Activated CD4-positive, alpha-beta T cell treated with anti-CD3 and anti-CD28 coated beads, Interleukin-2, amount 10 ng/mL, durations not matched to agents 24 days and 14 days (primary cell): Measurements from ENCODE around the gene PTPRD. TPM values are rescaled to one million over a fixed set of nuclear protein-coding genes. Genes with fewer than 3 reads are reported as not detected.

Experiments
- DNase-seq: peaks from one replicate; pipeline ENCODE4 v3.0.0; 2022
- H3K27ac Mint-ChIP-seq: one replicate; pipeline ENCODE4 v1.8.0; 2022; ENCODE audit warnings: mild to moderate bottlenecking, mixed read lengths
- H3K27me3 Mint-ChIP-seq: one replicate; pipeline ENCODE4 v1.8.0; 2022; ENCODE audit warnings: mixed read lengths
- H3K36me3 Mint-ChIP-seq: one replicate; pipeline ENCODE4 v1.8.0; 2022; ENCODE audit warnings: low read depth, mild to moderate bottlenecking, mixed read lengths
- H3K4me1 Mint-ChIP-seq: one replicate; pipeline ENCODE4 v1.8.0; 2021; ENCODE audit warnings: mixed read lengths
- H3K4me3 Mint-ChIP-seq: one replicate; pipeline ENCODE4 v1.8.0; 2022; ENCODE audit warnings: mild to moderate bottlenecking, moderate library complexity, mixed read lengths
- H3K9me3 Mint-ChIP-seq: one replicate; pipeline ENCODE4 v1.8.0; 2021; ENCODE audit warnings: mixed read lengths
- intact Hi-C: fragments of 100-400 bp; cut with micrococcal nuclease; formaldehyde crosslinking; loops from one replicate; pipeline ENCODE4 v1.15.1; 2023
- total RNA-seq: library from RNA; stranded (reverse); gene quantifications from 2 replicates; pipeline ENCODE4 v1.2.3, GENCODE V29; 2022

Gene PTPRD
- total RNA-seq, 1 donor from 2014 or later, result not detected

DNA sequence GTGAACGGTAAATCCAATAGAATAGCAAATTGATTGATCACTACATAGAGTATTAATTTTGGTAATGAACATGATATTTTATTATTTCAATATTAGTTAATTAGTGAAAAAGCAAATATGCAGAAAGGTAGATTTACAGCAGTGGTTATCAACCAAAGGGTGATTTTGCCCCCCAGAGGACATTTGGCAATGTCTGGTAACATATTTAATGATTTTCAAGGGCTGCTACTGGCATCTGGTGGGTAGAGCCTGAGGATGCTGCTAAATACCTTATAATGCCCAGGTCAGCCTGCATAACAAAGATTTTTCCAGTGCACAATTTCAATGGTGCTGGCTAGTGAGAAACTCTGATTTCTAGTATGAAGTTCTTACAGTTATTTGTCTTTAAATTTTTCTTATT lies 1313.7 kb downstream of the PTPRD start:
- Mint-ChIP-seq H3K27ac (no peak overlapping the region), H3K4me1 (no peaks in the 10 kb centered on the region), H3K4me3 (no peak overlapping the region), H3K36me3 (no peaks in the 10 kb centered on the region), H3K9me3 (no peaks in the 10 kb centered on the region), H3K27me3 (no peaks in the 10 kb centered on the region)
- no peak for DNase-seq
- intact Hi-C loops, result no loop called here

GRCh38 chr9:9286001-9286400 lies 1326.8 kb downstream of the PTPRD start:
- Mint-ChIP-seq H3K27me3 (no peaks in the 10 kb centered on the region), H3K27ac (no peak overlapping the region), H3K4me1 (no peaks in the 10 kb centered on the region), H3K4me3 (no peak overlapping the region), H3K36me3 (no peaks in the 10 kb centered on the region), H3K9me3 (no peaks in the 10 kb centered on the region)
- intact Hi-C loops, result no loop called here
- no peak for DNase-seq

- no peaks in the 10 kb centered on the region for H3K36me3 Mint-ChIP-seq
- intact Hi-C loops, result no loop called here
- H3K4me3 Mint-ChIP-seq, result no peak overlapping the region
- H3K9me3 Mint-ChIP-seq, result no peaks in the 10 kb centered on the region
- no peak for DNase-seq
- H3K27ac Mint-ChIP-seq, result no peak overlapping the region
- no peaks in the 10 kb centered on the region for H3K4me1 Mint-ChIP-seq
- H3K27me3 Mint-ChIP-seq, result no peaks in the 10 kb centered on the region
Observed at GRCh38 chr9:9284201-9284600, 1328.6 kb downstream of the PTPRD start.

GRCh38 chr9:9283159-9283986 lies 1329.4 kb downstream of the PTPRD start:
- Mint-ChIP-seq H3K36me3 (no peaks in the 10 kb centered on the region), H3K4me3 (no peak overlapping the region), H3K27ac (no peak overlapping the region), H3K27me3 (no peaks in the 10 kb centered on the region), H3K4me1 (no peaks in the 10 kb centered on the region), H3K9me3 (no peaks in the 10 kb centered on the region)
- DNase-seq, result no peak
- intact Hi-C loops, result no loop called here

- no peak overlapping the region for H3K4me3 Mint-ChIP-seq
- H3K36me3 Mint-ChIP-seq, result no peaks in the 10 kb centered on the region
- no peaks in the 10 kb centered on the region for H3K9me3 Mint-ChIP-seq
- H3K27ac Mint-ChIP-seq, result no peak overlapping the region
- H3K27me3 Mint-ChIP-seq, result no peaks in the 10 kb centered on the region
- no peaks in the 10 kb centered on the region for H3K4me1 Mint-ChIP-seq
- no peak for DNase-seq
- intact Hi-C loops, result no loop called here
Observed at GRCh38 chr9:9275601-9276000, 1337.2 kb downstream of the PTPRD start.

GRCh38 chr9:9257999-9258498 lies 1354.8 kb downstream of the PTPRD start:
- DNase-seq, result no peak
- Mint-ChIP-seq H3K36me3 (no peaks in the 10 kb centered on the region), H3K27me3 (no peaks in the 10 kb centered on the region), H3K4me3 (no peak overlapping the region), H3K27ac (no peak overlapping the region), H3K9me3 (no peaks in the 10 kb centered on the region), H3K4me1 (no peaks in the 10 kb centered on the region)
- intact Hi-C loops, result no loop called here

DNA sequence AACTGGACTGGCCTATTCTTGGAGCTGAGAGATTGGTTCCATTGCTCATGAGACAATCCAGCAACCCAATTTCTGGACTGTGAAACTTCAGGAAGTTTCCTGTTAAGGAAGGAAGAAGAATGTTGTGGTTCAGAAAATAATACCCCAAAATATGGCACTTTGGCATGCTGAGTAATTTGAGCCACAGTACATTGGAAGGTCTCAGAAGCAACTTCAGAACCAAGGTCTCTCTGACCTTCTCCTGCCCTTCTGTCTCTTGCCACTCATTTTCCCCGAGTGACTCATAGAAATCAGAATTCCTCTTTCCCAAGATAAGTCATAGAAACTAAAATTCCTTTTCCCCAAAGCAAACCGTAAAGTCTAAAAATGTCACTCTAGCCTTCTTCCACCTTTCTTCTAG lies 1366.1 kb downstream of the PTPRD start:
- intact Hi-C loops, result no loop called here
- Mint-ChIP-seq H3K4me3 (no peak overlapping the region), H3K27me3 (no peaks in the 10 kb centered on the region), H3K36me3 (no peaks in the 10 kb centered on the region), H3K27ac (no peak overlapping the region), H3K9me3 (peaks cover 3% of the 10 kb centered on the region), H3K4me1 (no peaks in the 10 kb centered on the region)
- no peak for DNase-seq

DNA sequence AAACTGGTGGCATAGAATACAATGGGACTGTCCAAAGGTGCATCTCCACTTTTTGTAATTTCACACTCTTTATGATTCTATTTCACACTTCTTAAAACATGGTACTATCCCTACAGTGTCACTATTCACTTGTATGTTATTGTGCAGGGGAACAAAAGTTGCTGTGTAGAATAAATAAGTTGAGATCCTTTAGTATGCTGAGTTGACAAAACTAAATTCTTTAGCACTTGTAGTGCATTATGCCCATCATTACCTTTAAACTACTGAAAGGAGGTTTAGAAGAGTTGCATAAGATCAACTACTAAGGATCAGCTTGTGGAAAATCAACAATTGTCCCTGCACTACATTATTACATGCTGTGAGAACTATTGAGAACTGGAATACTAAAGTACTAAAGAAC lies 1380.9 kb downstream of the PTPRD start:
- no peak overlapping the region for H3K4me3 Mint-ChIP-seq
- no peak overlapping the region for H3K27ac Mint-ChIP-seq
- no peaks in the 10 kb centered on the region for H3K27me3 Mint-ChIP-seq
- peaks cover 6% of the 10 kb centered on the region for H3K9me3 Mint-ChIP-seq
- no peaks in the 10 kb centered on the region for H3K4me1 Mint-ChIP-seq
- no peaks in the 10 kb centered on the region for H3K36me3 Mint-ChIP-seq
- intact Hi-C loops, result no loop called here
- DNase-seq, result no peak

GRCh38 chr9:9229269-9229668 lies 1383.5 kb downstream of the PTPRD start:
- intact Hi-C loops, result no loop called here
- H3K4me3 Mint-ChIP-seq, result no peak overlapping the region
- no peaks in the 10 kb centered on the region for H3K36me3 Mint-ChIP-seq
- no peaks in the 10 kb centered on the region for H3K27me3 Mint-ChIP-seq
- H3K27ac Mint-ChIP-seq, result no peak overlapping the region
- no peaks in the 10 kb centered on the region for H3K9me3 Mint-ChIP-seq
- no peaks in the 10 kb centered on the region for H3K4me1 Mint-ChIP-seq
- DNase-seq, result no peak

DNA sequence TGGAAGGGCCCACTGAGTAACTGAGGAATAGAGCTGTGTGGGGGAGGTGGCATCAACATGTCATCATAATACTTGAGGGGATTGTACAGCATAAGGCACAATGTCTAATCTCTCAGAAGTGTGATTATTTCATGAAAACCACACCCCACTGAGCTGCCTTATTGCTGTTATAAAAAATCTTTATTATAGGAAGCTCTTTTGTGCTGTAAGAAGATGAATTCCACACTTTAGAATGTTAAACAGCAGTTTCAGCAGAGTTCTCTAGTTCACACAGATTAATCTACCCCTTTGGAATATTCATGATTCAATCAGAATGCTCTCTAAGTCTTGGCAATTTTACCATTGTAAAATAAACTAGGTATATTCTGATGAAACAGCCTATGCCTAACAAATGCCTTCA lies 1389.6 kb downstream of the PTPRD start:
- H3K4me1 Mint-ChIP-seq, result no peaks in the 10 kb centered on the region
- intact Hi-C loops, result no loop called here
- no peak overlapping the region for H3K27ac Mint-ChIP-seq
- no peaks in the 10 kb centered on the region for H3K36me3 Mint-ChIP-seq
- no peaks in the 10 kb centered on the region for H3K9me3 Mint-ChIP-seq
- H3K4me3 Mint-ChIP-seq, result no peak overlapping the region
- DNase-seq, result no peak
- H3K27me3 Mint-ChIP-seq, result no peaks in the 10 kb centered on the region

- H3K27ac Mint-ChIP-seq, result no peak overlapping the region
Observed at GRCh38 chr9:9222730-9223129, 1390.1 kb downstream of the PTPRD start.

DNA sequence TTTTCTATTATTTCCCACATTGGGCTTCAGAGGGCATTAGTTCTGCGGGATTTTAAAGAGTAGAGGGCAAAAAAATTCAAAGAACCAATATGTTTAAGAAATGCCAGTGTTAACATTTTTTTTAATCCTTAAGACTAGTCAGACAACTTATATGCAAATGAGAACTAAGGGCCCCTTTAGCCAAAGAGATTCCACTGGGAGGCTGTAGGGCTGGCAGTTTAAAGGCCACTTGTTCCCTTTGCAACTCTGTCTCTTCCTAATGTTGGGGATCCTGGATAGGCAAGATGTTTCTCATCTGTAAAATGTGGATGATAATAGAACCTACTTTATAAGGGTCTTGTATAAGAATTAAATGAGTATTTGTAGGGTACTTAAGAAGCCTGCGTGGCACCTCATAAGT lies 1395.9 kb downstream of the PTPRD start:
- Mint-ChIP-seq H3K4me1 (no peaks in the 10 kb centered on the region), H3K27ac (no peak overlapping the region), H3K36me3 (no peaks in the 10 kb centered on the region), H3K27me3 (no peaks in the 10 kb centered on the region), H3K9me3 (no peaks in the 10 kb centered on the region), H3K4me3 (no peak overlapping the region)
- no peak for DNase-seq
- intact Hi-C loops, result no loop called here

More at GRCh38 chr9:9222730-9223129, 1390.1 kb downstream of the PTPRD start:
- Mint-ChIP-seq H3K36me3 (no peaks in the 10 kb centered on the region), H3K4me1 (no peaks in the 10 kb centered on the region), H3K27me3 (no peaks in the 10 kb centered on the region), H3K9me3 (no peaks in the 10 kb centered on the region), H3K4me3 (no peak overlapping the region)
- no peak for DNase-seq
- intact Hi-C loops, result no loop called here

DNA sequence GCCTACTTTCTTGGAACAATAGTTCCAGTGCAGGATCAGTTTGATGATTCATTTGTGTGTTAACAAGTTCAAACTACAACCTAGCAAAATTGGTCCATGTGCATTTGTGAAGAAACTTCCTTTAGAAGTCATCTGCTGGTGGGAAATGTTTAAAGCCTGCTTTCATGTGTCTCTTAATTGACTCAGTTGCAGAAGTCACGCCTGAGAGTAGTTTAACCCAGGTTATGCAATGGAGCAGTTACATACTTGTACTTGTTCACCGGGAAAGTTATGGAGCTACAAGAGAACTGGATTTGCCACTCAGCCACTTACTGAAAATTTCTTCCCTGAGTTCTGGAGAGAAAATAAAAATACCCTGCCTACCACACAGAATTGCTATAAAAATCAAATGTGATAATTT lies 1397.8 kb downstream of the PTPRD start:
- H3K27me3 Mint-ChIP-seq, result no peaks in the 10 kb centered on the region
- H3K4me3 Mint-ChIP-seq, result no peak overlapping the region
- H3K9me3 Mint-ChIP-seq, result no peaks in the 10 kb centered on the region
- no peaks in the 10 kb centered on the region for H3K36me3 Mint-ChIP-seq
- intact Hi-C loops, result no loop called here
- H3K4me1 Mint-ChIP-seq, result no peaks in the 10 kb centered on the region
- no peak overlapping the region for H3K27ac Mint-ChIP-seq
- no peak for DNase-seq

DNA sequence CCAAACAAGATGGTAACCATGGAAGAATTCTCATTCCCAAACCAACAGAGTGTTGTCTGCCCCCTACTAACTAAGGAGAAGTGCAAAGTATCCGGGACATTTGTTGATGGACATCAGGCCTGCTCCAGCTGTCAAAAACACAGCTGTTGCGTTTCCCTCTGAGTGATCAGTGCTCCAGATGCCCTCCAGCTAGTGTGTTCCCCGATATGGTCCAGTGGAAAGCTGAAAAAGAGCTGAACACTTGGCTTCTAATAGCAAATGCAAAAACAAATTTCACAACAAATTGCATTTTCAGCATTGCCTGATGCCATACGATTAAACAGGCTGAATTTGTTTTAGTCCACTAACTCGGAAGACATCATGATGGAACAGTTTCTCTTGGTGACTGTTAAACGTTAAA lies 1398.7 kb downstream of the PTPRD start:
- Mint-ChIP-seq H3K36me3 (no peaks in the 10 kb centered on the region), H3K27me3 (no peaks in the 10 kb centered on the region), H3K4me3 (no peak overlapping the region)

DNA sequence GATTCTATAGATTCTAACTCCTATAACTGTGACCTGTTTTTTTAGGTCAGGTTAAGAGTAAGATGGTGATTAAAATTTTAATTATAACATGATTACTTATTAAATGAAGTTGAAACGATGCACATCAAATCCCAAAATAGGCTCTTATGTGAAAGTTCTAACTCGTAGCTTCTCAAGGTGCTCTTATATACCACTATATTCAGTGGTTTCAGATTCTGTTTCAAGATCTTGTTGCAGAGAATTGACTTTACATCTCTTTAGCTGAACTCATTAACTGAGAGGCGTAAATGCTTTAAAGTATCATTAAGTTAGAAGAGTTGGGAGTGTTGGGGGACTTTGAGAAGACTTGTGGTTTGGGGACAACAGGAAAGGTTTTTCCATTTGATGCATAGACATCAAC lies 1399.8 kb downstream of the PTPRD start:
- no peak for DNase-seq
- no peaks in the 10 kb centered on the region for H3K36me3 Mint-ChIP-seq
- H3K27me3 Mint-ChIP-seq, result no peaks in the 10 kb centered on the region
- intact Hi-C loops, result no loop called here
- H3K4me1 Mint-ChIP-seq, result no peaks in the 10 kb centered on the region
- no peak overlapping the region for H3K4me3 Mint-ChIP-seq
- H3K27ac Mint-ChIP-seq, result no peak overlapping the region
- H3K9me3 Mint-ChIP-seq, result no peaks in the 10 kb centered on the region

More for the DNA sequence above, 1398.7 kb downstream of the PTPRD start:
- DNase-seq, result no peak
- Mint-ChIP-seq H3K9me3 (no peaks in the 10 kb centered on the region), H3K27ac (no peak overlapping the region), H3K4me1 (no peaks in the 10 kb centered on the region)
- intact Hi-C loops, result no loop called here
